Tongue (tissue), 2 donors: ENCODE data around the gene CNPY1. TPM values are rescaled to one million over a fixed set of nuclear protein-coding genes. Genes with fewer than 3 reads are reported as not detected.

Experiments used
- DNase-seq: peaks from one replicate; pipeline ENCODE4 v3.0.0-alpha.2; 2015
- total RNA-seq: library from RNA; depleted of rRNA; stranded (reverse); fragments of >200 nt; gene quantifications from one replicate; pipeline ENCODE4 v1.2.3, GENCODE V29; 2014

Gene CNPY1
- total RNA-seq, 1 donor from 2014 or later = not detected

GRCh38 chr7:155466814-155467733 is 79.3 kb downstream of the CNPY1 start:
- DNase-seq = no peak

GRCh38 chr7:155466142-155466813 is 80.1 kb downstream of the CNPY1 start:
- DNase-seq = no peak

- no peak for DNase-seq
Observed at GRCh38 chr7:155465761-155466141, 80.6 kb downstream of the CNPY1 start.

DNA sequence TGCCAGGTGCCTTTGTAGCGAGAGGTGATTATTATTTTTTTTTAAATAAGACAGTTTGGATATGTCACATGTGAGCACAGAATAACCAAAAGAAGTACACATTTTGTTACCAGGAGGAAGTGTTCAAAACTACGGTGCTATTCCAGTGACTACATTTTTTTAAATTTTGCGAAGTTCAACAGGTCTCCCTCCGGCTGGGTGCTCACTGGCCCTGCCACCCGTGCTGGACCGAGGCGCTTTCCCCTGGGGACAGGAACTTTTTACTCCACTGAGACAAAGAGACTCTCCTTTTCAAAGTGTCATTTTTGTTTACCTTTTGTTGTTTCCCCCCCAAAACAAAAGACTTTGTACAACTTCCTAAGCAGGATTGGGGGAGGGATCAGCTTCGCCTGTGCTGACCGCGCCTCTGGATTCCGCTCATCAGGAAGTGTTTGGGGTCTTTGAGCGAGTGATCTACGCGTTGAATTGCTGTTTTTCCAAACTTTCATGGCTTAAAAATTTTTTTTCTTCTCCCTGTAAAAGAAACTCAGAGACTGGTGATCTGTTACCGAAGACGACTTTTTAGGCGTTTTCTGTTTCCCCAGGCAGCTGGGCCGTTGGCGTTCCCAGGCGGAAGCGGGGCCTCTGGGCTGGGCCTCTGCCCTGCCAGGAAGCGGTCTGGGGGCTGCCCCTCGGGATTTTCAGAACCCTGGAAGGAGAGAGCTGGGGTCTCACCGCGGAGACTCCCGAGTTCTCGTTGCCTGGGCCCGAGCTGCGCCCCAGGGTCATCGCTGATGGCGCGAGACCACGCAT is 81.2 kb downstream of the CNPY1 start:
- no peak for DNase-seq

DNA sequence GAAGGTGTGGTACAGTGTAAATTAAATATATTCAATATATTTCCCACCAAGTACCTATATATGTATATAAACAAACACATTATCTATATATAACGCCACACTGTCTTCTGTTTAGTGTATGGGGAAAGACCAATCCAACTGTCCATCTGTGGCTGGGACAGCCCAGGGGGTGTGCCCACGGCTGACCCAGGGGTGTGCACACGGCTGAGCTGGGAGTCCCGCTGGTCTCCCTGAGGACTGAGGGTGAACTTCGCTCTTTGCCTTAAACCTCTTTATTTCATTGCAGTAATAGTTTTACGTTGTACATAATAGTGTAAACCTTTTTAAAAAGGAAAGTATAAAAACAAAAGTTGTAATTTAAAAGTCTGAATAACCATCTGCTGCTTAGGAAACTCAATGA is 82.2 kb downstream of the CNPY1 start:
- DNase-seq = no peak

GRCh38 chr7:155463114-155463811 is 83.1 kb downstream of the CNPY1 start:
- DNase-seq = no peak

DNA sequence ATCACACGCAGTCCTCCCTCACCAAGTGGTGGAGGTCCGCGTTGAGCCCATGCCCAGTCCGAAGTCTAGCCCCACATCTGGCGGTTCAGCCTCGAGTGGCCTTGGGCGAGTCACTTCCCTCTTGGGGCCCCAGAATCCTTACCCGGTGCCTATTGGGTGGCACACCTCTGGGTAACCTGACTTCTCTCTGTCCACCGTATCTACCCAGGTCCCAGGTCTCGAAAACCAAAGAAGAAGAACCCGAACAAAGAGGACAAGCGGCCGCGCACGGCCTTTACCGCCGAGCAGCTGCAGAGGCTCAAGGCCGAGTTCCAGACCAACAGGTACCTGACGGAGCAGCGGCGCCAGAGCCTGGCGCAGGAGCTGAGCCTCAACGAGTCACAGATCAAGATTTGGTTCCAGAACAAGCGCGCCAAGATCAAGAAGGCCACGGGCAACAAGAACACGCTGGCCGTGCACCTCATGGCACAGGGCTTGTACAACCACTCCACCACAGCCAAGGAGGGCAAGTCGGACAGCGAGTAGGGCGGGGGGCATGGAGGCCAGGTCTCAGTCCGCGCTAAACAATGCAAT is 84.1 kb downstream of the CNPY1 start:
- DNase-seq = no peak

DNA sequence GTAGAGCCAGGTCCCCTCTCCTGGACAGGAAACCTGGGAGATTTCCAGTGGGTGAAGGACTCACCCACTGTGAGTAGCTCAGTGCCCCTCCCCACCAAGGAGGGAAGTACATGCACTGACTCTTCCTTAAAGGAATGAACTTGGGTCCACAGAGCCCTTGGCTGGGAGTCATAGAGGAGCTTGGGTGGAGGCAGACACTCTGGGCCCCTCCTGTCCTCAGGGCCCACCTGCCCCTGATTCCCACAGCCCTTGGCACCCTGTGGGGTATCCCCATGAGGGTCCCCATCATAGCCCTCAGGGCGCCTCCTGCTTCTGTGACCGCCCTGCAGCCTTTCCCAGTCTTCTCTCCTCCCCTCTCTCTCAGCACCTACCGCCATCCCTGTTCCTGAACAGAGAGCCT is 84.7 kb downstream of the CNPY1 start:
- DNase-seq = no peak

DNA sequence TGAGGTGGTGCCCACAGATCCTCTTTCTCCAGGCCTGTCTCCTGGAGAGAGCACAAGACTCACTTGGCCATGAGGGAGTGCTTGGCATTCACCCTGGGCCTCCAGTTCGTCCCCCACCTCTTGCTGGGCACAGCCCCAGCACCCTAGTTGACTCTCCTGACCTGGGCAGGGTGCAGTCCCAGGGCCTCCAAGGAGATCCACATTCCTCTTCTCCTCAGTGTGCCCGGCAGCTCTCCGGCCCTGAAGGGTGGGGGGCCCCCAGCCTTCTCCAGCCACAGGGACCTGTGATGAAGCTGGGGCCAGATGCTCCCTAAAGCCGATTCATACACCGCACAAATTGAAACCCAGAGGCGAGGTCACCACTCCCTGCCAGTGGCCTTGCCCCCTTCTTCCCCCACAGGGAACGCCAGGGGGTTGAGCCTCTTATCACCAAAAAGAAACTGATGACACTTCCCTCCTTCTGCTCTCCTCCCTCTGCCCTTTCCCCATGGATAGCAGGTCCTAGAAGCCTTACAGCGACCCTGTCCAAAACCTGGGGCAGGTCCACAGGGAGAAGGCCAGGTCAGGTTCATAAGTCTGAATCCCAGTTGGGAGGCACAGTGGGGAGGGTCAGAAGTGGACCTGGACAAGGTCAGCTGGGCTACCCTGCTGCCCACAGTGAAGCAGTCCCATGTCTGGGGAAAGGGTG is 85.3 kb downstream of the CNPY1 start:
- no peak for DNase-seq

- DNase-seq = no peak
Observed at GRCh38 chr7:155459700-155460461, 86.5 kb downstream of the CNPY1 start.

DNA sequence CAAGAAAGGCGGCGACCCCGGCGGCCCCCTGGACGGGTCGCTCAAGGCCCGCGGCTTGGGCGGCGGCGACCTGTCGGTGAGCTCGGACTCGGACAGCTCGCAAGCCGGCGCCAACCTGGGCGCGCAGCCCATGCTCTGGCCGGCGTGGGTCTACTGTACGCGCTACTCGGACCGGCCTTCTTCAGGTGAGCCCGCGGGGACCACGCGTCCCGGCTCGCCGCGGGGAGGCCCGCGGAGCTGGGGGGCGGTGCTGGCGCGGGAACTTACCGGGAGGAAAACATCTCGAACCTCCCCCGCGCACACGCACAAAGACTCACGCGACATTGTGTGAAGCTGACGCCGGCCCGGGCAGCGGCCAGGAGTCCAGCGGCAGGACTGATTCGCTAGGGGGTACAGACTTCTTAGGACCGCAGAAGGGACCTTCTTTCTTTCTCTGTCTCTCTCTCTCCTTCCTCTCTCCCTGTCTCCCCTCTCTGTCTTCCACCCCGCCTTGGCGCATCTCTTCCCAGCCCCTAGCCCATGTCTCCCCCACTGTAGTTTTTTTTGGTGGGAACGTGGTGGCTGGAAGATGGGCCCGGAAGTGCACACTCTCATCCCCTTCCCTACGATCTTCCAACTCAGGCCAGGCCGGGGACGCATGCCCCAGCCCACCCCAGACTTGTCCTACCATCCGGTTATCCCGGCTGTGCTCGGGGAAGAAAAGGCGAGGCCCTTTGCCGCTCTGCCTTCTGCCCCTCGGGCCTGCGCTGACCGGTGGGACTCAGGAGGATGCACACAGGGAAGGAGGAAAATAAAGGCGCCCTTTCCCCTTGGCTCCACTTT is 87.3 kb downstream of the CNPY1 start:
- no peak for DNase-seq

GRCh38 chr7:155458111-155458877 is 88.1 kb downstream of the CNPY1 start, which contains the start of gene EN2:
EN2 (plus strand) TSS chr7:155458129; CDS start chr7:155458378, 249 bp downstream.
- DNase-seq = no peak

- DNase-seq = no peak
Observed at GRCh38 chr7:155457544-155458110, 88.7 kb downstream of the CNPY1 start.

GRCh38 chr7:155456738-155457543 is 89.4 kb downstream of the CNPY1 start:
- peak; percentile 88 for DNase-seq

DNA sequence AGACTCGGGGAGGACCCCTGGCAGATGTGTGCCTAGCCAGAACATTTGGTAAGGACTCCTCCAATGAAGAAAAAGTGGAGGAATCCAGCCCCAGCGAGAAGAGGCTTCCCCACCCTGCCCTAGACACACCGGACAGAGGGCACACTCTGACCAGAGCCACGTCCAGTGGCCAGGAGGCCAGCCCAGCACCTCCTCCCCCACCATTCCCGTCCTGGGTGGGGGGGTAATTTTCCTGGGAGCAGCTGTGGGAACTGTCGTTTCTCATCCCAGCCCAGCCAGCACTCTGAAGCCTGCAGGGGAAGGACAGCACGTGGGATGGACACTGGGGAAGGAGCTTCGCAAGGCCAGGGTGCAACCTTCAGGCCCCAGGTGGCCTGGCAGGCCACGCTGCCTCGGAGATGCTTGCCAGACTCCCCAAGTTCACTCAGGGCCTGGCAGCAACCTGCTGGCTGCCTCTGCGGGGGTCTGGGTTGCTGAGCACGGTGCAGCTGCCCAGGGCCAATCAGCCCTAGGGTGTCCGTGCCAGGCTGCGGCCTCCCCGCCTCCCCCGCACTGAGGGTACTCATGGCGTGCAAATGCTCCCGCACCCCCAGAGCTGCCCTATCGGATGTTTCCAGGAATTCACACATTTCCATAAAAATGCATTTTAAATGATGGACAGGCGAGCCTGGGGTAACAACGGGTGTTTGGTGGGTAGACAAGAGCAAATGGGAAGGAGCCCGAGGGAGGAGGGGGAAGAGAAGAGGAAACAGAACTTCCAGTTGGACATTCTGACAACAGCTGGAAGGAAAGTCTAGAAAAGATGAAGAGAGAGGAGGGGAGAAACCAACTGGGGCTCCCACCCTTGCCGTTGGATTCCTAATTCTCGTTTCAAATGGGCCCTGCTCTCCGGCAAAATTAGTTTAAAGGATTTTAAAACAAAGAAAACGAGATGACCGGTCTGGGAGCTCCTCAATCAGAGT is 90.3 kb downstream of the CNPY1 start:
- DNase-seq = peak; percentile 62

DNA sequence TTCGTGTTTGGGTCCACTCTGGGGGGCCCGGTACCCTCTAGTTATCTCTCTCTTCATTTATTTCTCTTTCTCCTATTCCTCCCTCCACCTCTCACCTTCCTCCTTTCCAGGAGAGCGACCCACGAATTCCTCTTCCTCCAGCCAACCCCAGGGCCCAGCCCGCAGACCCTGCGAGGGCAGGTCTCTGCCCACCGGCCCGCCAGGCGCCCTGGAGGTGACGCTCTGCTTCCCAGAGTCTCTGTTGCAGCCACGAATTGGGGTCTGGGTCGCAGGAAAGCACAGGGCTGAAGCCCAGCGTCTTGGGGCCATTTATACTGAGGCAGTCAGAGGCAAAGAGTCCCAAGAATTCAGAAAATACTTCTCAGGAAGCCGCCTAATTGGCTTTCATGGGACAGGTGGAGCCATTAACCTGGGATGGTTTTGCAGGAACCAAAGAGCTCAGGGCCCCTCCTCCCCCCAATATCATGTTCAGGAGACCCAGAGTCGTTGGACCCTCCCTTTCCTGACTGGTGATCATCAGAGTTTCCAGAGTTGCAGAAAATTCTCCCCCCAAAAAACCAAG is 91.1 kb downstream of the CNPY1 start:
- DNase-seq = no peak
